ENCODE results near the gene RNF20.

Gene RNF20

DNA sequence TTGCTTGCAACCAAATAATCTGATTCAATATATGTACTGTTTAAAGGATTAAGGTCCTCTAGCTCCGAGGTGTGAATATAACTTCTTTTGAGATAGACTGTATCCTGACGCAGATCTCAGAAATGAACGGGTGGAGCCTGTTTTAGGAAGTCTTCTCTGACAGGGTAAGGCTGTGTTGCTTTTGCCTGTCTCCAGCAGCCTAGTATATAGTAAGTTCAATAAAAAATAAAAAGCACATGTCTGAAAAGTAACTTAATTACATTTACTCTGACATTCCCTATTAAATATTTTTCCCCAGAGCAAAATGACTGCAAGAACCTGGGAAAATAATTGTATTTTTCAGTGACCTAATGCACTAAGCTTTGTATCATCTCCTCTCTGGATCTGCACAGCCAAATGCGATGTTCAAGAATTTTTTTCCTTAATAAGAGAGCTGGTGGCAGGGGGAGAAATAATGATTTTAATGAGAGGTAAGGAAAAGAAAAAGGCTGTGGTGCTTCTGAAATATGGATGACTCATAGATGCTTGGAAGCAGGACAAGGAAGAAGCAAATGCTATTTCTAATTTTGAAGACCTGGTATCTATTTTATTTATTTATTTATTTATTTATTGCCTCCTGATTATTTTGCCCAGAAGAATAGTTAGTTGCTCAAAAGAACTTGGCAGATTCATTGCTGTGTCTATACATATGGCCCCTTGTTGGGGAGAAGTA lies 53.8 kb downstream of the RNF20 start:
- no peak for DNase-seq (ENCODE audit: low read depth)

DNA sequence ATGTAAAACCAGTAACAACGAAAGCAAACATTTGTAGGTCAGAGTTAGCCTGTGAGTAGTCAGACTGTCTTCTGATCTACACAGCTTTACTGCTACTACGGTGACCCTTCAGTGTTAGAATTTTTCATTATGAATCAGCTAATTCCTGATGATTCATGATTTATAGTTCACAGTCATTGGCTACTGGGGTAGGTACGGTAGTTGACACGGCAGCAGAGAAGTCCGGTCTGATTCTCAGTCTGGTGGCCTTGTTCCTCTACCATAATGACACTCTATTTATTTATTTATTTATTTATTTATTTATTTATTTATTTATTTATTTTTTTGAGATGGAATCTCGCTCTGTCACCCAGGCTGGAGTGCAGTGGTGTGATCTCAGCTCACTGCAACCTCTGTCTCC lies 56.4 kb downstream of the RNF20 start:
- DNase-seq (ENCODE audit: low read depth): peak; percentile 23

DNA sequence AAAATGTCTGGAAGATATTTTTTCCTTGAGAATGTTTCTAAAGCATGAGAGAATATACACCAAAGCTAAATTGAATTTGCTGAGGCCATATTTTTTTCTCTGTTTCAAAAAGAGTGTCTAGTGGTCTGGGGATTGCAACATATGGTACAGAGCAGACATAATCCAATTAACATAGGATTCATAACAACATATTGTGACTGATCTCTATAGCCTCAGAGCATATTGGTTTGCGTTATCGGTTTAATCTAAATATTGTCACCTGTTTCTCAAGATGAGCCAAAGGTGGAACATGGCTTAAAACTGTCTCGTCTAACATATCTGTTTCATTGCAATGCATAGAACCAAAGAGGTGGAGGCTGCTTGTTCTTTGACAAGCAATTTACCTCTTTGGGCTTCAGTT lies 57.2 kb downstream of the RNF20 start:
- no peak for DNase-seq (ENCODE audit: low read depth)

DNA sequence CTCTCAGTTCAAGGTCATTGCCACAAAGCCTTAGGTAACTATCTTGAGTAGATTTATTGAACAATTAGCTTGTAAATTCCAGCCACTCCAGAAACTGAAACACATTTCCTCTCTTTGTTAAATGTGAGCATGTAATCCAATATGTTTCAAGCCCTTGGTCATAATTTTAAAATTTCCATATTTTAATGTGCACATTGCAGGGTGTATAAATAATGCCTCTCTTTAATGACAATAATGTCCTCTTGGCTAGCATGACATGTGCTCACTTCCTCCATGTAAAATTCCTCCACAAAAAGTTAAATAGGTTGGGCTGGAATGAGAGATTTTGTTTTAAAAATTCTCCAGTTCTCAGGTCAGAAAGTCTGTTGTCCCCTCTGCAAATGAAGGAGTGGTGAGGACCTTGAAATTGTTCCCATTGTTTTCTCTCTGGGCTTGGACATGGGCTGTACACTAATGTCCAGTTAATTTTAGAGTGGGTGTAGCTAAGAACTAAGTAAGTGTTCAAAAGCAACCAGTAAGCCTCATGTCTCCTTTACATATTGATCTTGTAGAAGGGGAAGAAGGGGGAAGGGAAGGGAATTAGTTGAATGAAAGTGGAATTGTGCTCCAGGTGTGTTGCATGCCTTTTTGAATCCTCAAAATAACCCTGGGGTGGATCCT lies 58.3 kb downstream of the RNF20 start:
- DNase-seq (ENCODE audit: low read depth): no peak

DNA sequence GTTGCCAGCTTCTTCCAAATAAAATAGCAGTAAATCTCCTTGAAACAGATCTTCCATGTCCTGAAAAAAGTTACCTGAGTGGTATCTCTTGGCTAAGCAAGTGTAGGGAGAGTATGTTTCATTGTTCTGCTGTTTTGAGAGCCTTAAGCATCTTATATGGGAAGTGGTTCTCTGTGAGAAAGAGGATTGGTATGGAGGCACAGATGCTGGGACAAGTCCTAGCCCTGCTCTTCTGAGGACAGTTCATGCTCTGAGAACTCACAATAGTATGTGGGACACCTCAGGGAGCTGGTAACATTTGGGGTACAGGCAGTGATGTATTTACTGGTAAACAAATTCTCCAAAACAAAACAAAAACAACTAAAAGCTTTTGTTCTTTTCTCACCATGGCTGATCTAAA lies 59.1 kb downstream of the RNF20 start:
- no peak for DNase-seq (ENCODE audit: low read depth)

DNA sequence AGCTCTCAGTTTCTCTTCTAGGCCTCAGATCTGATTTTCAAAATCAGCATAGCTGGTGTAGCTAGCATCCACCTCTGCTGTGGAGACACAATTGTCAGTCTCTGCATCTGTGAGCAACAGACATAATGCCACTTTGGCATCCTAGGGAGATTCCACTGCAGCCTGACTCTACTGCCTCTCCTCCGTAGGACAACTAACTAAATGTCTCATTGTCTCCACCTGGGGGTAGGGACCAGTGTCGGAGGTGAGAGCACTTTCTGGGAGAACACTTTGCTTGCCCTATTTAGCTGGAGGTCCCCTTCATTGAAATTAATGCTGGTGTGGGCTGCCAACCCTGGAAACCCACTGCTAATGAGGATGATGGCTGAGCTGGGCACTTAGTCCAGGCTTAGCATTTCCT lies 59.7 kb downstream of the RNF20 start:
- DNase-seq (ENCODE audit: low read depth): no peak

DNA sequence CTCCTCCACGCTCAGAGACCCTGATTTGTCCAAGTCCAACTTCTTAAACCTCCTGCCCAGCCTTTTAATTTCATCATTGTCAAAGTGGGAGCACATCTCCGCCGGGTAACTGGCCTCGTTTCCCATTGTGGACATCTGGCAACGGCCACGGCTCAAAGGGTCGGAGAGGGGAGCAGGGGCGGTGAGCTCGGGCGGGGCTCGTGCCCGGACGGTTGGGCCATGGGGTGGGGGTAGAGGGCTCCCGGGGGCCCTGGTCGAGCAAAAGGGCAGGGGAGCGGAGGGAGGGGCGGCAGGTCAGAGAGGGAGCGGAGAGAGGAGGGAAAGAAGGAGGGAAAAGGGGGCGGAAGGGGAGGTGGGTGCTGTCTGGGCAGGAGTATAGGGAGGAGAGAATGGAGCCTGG lies 61.1 kb downstream of the RNF20 start, which contains the start of gene PPP3R2:
Gene PPP3R2, minus strand, starts transcription at position 174 of the 400 bp plus-strand sequence. Its CDS starts 48 bp downstream, at position 126.
- no peak for DNase-seq (ENCODE audit: low read depth)

DNA sequence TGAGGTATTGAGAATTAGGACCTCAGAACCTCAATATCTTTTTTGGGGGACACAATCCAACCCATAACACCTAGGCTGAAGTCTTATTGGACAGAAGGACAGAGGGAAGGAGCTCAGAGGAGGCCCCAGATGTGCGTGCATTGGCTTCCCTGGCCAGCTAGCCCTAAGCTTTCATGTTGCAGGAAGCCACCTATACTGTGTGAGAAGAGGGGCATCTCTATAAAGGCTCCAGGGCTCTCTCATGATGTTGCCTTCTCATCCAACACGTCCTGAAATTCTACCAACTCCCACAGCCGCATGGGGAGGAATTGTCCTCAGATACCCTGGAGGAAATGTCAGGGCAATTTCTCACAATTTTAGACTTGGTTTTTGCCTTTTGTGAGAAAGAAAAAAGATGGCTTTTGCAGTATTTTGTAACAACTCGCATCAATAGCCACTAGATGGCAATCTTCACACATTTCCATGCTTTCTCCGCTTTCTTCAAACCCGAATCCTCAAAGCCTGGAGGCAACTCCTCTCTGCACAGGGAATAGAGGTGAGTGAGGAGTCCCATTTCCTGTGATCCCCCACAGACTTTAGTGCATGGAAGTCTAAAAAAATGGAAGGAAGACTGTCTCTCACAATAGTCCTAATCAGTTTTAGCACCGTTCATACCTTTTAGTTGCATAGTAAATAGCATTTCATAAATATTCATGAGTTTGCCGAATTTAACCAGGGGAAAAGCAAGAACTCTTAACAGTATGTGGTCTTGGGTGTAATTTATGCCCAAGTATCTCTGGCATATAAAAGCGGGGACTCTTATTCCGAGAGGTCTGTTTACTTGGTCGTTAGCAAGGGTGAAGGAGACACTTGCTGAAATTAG lies 68.5 kb downstream of the RNF20 start:
- peak; percentile 9 for DNase-seq (ENCODE audit: low read depth)

DNA sequence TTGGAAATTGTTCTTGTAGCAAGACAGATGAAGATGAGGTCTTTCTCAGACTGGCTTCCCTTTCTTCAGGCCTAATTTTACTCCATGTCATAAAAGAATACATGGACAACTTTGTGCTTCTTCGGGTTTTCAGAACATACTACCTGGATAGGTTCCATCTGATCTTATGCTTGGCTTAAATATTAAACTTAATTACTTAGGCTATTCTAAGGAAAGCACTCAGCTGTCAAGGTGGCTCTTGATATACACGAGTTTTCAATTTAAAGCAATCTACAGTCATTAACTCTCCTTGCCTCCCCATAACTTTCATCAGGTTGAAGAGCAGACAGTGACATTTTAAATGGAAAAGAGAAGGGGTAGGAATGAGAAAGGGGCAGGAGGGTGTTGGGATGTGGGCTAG lies 70.6 kb downstream of the RNF20 start:
- no peak for DNase-seq (ENCODE audit: low read depth)

DNA sequence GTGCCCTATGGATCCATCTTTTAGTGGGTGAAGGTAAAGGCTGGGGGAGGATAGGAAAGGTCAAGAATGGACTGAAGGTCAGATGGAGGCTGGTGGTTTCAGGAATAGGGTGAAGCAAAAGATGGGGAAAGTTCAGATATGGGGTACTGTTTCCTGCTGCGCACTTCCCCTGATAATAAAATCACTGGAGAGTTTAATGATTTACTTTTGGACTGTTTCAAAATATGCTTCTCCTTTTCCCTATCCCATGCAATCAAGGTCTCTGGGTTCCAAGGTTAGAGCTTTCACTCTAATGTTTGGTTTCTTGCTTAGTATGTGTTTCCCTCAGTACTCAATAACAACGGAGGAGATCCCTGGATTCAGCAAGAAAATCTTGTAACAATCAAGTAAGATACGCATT lies 71.9 kb downstream of the RNF20 start:
- no peak for DNase-seq (ENCODE audit: low read depth)
